ENCODE data around the gene DUSP18.
"Not testable (repeated sequence)": the region's sequence is repeated elsewhere in the genome, so short reads cannot be mapped to it uniquely, and the experiment has no call there.

Gene DUSP18

DNA sequence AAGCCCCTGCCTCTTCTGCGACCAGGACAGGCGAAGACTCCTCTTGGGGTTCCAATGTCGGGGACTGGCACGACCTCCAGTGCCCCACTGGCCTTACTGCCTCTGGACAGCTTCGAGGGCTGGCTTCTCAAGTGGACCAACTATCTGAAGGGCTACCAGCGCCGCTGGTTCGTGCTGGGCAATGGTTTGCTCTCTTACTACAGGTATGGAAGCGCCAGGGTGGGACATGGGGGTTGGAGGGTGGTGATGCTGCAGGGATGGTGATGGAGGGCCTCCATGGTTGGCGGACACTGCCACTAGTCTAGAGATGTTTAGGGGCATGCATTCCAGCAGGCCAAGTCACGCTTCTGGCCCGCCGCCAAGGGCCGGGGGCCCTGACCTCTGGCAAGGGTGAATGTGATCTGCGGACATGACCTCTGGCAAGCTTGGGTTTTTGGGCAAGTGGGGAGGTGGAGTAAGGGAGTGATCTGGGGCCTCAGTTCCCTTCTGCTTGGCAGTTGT is 27.7 kb upstream of the DUSP18 start:
- H3K4me3 ChIP-seq (ENCODE audit: low read depth, low read length): peak overlapping the region; percentile 82
- H3K9ac ChIP-seq (ENCODE audit: low read length): peak overlapping the region; percentile 7
- no peak overlapping the region for H3K27ac ChIP-seq (ENCODE audit: low read depth, low read length)

DNA sequence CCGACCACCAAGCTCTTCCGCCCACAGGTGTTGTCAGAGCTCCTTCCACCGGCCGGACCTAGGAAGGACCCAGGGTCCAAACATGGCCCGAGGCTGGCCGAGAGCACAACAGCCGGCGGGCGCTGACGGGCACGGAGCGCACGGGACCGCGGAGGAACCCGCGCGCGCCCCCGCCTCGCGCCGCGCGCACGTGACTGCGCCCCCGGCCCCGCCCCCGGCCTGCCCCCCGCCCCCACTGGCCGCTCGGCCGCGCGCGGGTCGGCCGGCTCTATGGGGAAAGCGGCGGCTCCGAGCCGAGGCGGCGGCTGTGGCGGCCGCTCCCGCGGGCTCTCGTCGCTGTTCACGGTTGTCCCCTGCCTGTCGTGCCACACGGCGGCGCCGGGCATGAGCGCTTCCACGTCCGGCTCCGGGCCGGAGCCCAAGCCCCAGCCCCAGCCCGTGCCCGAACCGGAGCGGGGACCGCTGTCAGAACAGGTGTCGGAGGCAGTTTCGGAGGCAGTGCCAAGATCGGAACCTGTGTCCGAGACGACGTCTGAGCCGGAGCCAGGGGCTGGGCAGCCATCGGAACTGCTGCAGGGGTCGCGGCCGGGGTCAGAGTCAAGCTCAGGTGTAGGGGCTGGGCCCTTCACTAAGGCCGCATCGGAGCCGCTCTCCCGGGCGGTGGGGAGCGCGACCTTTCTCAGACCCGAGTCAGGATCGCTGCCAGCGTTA is 27.1 kb upstream of the DUSP18 start, which contains the start of gene OSBP2:
Gene OSBP2, plus strand, starts transcription at position 235 of the 711 bp plus-strand sequence. Its CDS starts 36 bp downstream, at position 271.
- no peaks in the 10 kb centered on the region for H3K9me3 ChIP-seq (ENCODE audit: control insufficient read depth, insufficient read depth, low read depth, low read length)
- H3K4me1 ChIP-seq (ENCODE audit: control insufficient read depth, insufficient read depth, low read length): peaks cover 6% of the 10 kb centered on the region
- H3K4me3 ChIP-seq (ENCODE audit: low read depth, low read length): peak within 1 kb of the TSS; percentile 89
- H3K9ac ChIP-seq (ENCODE audit: low read length): peak within 1 kb of the TSS; percentile 79
- peaks cover 29% of the 10 kb centered on the region for H3K27me3 ChIP-seq (ENCODE audit: control insufficient read depth, insufficient read depth, low read length)
- peak within 1 kb of the TSS; percentile 59; the same call in 1 of the 2 replicates for H3K27ac ChIP-seq (ENCODE audit: low read depth, low read length)
- no peaks in the 10 kb centered on the region for H3K36me3 ChIP-seq (ENCODE audit: control insufficient read depth, insufficient read depth, low read length)

More for the DNA sequence above, 27.7 kb upstream of the DUSP18 start:
- Histone ChIP-seq H3K4me1 (ENCODE audit: control insufficient read depth, insufficient read depth, low read length) (peaks cover 6% of the 10 kb centered on the region), H3K27me3 (ENCODE audit: control insufficient read depth, insufficient read depth, low read length) (peaks cover 29% of the 10 kb centered on the region), H3K9me3 (ENCODE audit: control insufficient read depth, insufficient read depth, low read depth, low read length) (no peaks in the 10 kb centered on the region), H3K36me3 (ENCODE audit: control insufficient read depth, insufficient read depth, low read length) (no peaks in the 10 kb centered on the region)

- peak overlapping the region; percentile 79 for H3K9ac ChIP-seq (ENCODE audit: low read length)
Observed at GRCh38 chr22:30694171-30694639, 26.5 kb upstream of the DUSP18 start.

GRCh38 chr22:30691204-30691603 is 23.5 kb upstream of the DUSP18 start:
- no peaks in the 10 kb centered on the region for H3K36me3 ChIP-seq (ENCODE audit: control insufficient read depth, insufficient read depth, low read length)
- peaks cover 6% of the 10 kb centered on the region for H3K4me1 ChIP-seq (ENCODE audit: control insufficient read depth, insufficient read depth, low read length)
- no peaks in the 10 kb centered on the region for H3K9me3 ChIP-seq (ENCODE audit: control insufficient read depth, insufficient read depth, low read depth, low read length)
- no peak overlapping the region for H3K4me3 ChIP-seq (ENCODE audit: low read depth, low read length)
- peaks cover 20% of the 10 kb centered on the region for H3K27me3 ChIP-seq (ENCODE audit: control insufficient read depth, insufficient read depth, low read length)
- no peak overlapping the region for H3K9ac ChIP-seq (ENCODE audit: low read length)
- no peak overlapping the region for H3K27ac ChIP-seq (ENCODE audit: low read depth, low read length)

More at GRCh38 chr22:30694171-30694639, 26.5 kb upstream of the DUSP18 start:
- H3K9me3 ChIP-seq (ENCODE audit: control insufficient read depth, insufficient read depth, low read depth, low read length): no peaks in the 10 kb centered on the region
- peak overlapping the region; percentile 89 for H3K4me3 ChIP-seq (ENCODE audit: low read depth, low read length)
- peak overlapping the region; percentile 59; the same call in 1 of the 2 replicates for H3K27ac ChIP-seq (ENCODE audit: low read depth, low read length)
- H3K4me1 ChIP-seq (ENCODE audit: control insufficient read depth, insufficient read depth, low read length): peaks cover 6% of the 10 kb centered on the region
- H3K27me3 ChIP-seq (ENCODE audit: control insufficient read depth, insufficient read depth, low read length): peaks cover 29% of the 10 kb centered on the region
- no peaks in the 10 kb centered on the region for H3K36me3 ChIP-seq (ENCODE audit: control insufficient read depth, insufficient read depth, low read length)

DNA sequence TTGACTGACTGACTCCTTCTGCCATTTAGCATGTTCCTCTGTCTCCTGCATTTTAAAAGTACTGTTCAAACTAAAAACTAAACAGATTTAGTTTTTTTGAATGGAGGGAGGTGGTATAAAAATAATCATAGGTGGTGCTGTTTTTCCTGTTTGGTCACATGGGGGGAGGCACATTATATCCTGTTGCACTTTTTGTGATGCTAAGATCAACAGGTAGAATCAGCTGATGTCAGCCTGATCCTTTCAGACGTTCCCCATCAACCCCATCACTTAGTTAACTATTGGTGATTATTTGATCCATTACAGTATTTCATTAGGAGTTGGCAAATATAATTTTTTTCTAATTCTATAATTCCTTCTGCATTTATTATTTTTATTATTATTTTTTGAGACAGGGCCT is 21.9 kb upstream of the DUSP18 start:
- H3K4me3 ChIP-seq (ENCODE audit: low read depth, low read length): no peak overlapping the region
- H3K9ac ChIP-seq (ENCODE audit: low read length): no peak overlapping the region
- peaks cover 6% of the 10 kb centered on the region; the same call in 1 of the 2 replicates for H3K27me3 ChIP-seq (ENCODE audit: control insufficient read depth, insufficient read depth, low read length)
- no peaks in the 10 kb centered on the region for H3K9me3 ChIP-seq (ENCODE audit: control insufficient read depth, insufficient read depth, low read depth, low read length)
- no peaks in the 10 kb centered on the region for H3K4me1 ChIP-seq (ENCODE audit: control insufficient read depth, insufficient read depth, low read length)
- no peaks in the 10 kb centered on the region for H3K36me3 ChIP-seq (ENCODE audit: control insufficient read depth, insufficient read depth, low read length)
- no peak overlapping the region for H3K27ac ChIP-seq (ENCODE audit: low read depth, low read length)

DNA sequence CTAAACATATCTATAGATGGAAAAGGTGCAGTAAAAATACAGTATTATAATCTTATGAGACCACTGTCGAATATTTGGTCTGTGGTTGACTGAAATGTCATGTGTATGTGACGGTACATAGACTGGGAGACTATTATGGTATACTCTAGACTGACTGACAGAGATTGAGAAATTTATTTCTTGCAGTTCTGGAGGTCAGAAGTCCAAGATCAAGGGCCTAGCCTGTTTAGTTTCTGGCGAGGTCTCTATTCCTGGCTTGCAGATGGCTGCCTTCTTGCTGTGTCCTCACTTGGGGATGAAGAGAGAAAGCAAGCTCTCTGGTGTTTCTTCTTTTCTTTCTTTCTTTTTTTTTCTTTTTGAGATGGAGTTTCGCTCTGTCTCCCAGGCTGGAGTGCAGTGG is 19.7 kb upstream of the DUSP18 start:
- no peak overlapping the region for H3K4me3 ChIP-seq (ENCODE audit: low read depth, low read length)

GRCh38 chr22:30685178-30685577 is 17.5 kb upstream of the DUSP18 start:
- Histone ChIP-seq H3K9ac (ENCODE audit: low read length) (no peak overlapping the region), H3K36me3 (ENCODE audit: control insufficient read depth, insufficient read depth, low read length) (no peaks in the 10 kb centered on the region), H3K9me3 (ENCODE audit: control insufficient read depth, insufficient read depth, low read depth, low read length) (no peaks in the 10 kb centered on the region), H3K4me3 (ENCODE audit: low read depth, low read length) (no peak overlapping the region), H3K27me3 (ENCODE audit: control insufficient read depth, insufficient read depth, low read length) (no peaks in the 10 kb centered on the region), H3K4me1 (ENCODE audit: control insufficient read depth, insufficient read depth, low read length) (0 out of 2 replicates have a peak, but pooled peaks cover 5% of the 10 kb centered on the region), H3K27ac (ENCODE audit: low read depth, low read length) (no peak overlapping the region)

More for the DNA sequence above, 19.7 kb upstream of the DUSP18 start:
- Histone ChIP-seq H3K27ac (ENCODE audit: low read depth, low read length) (no peak overlapping the region), H3K9ac (ENCODE audit: low read length) (no peak overlapping the region), H3K36me3 (ENCODE audit: control insufficient read depth, insufficient read depth, low read length) (no peaks in the 10 kb centered on the region), H3K4me1 (ENCODE audit: control insufficient read depth, insufficient read depth, low read length) (no peaks in the 10 kb centered on the region), H3K9me3 (ENCODE audit: control insufficient read depth, insufficient read depth, low read depth, low read length) (no peaks in the 10 kb centered on the region), H3K27me3 (ENCODE audit: control insufficient read depth, insufficient read depth, low read length) (no peaks in the 10 kb centered on the region)

DNA sequence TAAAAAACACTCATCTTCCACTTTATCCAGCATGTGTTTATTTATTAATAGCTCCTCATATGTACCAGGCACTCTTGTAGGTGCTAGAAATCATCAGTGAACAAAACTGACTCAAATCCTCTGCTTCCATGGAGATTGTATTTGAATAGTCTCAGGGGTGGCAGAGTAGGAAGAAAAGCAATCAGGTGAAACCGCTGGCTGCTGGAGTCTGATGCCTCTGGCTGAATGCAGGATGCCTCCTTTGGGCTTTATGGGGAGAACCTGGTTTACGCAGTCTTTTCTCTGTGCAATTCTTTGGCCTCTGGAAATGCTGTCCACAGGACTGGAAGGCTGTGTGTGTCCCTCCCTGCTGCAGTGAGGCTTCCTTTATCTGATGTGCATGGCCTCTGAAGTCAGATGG is 14.2 kb upstream of the DUSP18 start:
- Histone ChIP-seq H3K36me3 (ENCODE audit: control insufficient read depth, insufficient read depth, low read length) (no peaks in the 10 kb centered on the region), H3K27me3 (ENCODE audit: control insufficient read depth, insufficient read depth, low read length) (peaks cover 2% of the 10 kb centered on the region; the same call in 1 of the 2 replicates), H3K4me1 (ENCODE audit: control insufficient read depth, insufficient read depth, low read length) (0 out of 2 replicates have a peak, but pooled peaks cover 5% of the 10 kb centered on the region), H3K9ac (ENCODE audit: low read length) (no peak overlapping the region), H3K9me3 (ENCODE audit: control insufficient read depth, insufficient read depth, low read depth, low read length) (no peaks in the 10 kb centered on the region), H3K27ac (ENCODE audit: low read depth, low read length) (no peak overlapping the region), H3K4me3 (ENCODE audit: low read depth, low read length) (no peak overlapping the region)

GRCh38 chr22:30680991-30681770 is 13.5 kb upstream of the DUSP18 start:
- H3K36me3 ChIP-seq (ENCODE audit: control insufficient read depth, insufficient read depth, low read length): no peaks in the 10 kb centered on the region
- no peak overlapping the region for H3K4me3 ChIP-seq (ENCODE audit: low read depth, low read length)
- no peak overlapping the region for H3K27ac ChIP-seq (ENCODE audit: low read depth, low read length)
- peaks cover 2% of the 10 kb centered on the region; the same call in 1 of the 2 replicates for H3K27me3 ChIP-seq (ENCODE audit: control insufficient read depth, insufficient read depth, low read length)
- H3K4me1 ChIP-seq (ENCODE audit: control insufficient read depth, insufficient read depth, low read length): 0 out of 2 replicates have a peak, but pooled peaks cover 5% of the 10 kb centered on the region
- no peaks in the 10 kb centered on the region for H3K9me3 ChIP-seq (ENCODE audit: control insufficient read depth, insufficient read depth, low read depth, low read length)
- no peak overlapping the region for H3K9ac ChIP-seq (ENCODE audit: low read length)

GRCh38 chr22:30679895-30680690 is 12.4 kb upstream of the DUSP18 start:
- not testable (repeated sequence) for H3K9me3 ChIP-seq (ENCODE audit: control insufficient read depth, insufficient read depth, low read depth, low read length); H3K27ac ChIP-seq (ENCODE audit: low read depth, low read length); H3K4me1 ChIP-seq (ENCODE audit: control insufficient read depth, insufficient read depth, low read length); H3K27me3 ChIP-seq (ENCODE audit: control insufficient read depth, insufficient read depth, low read length); H3K36me3 ChIP-seq (ENCODE audit: control insufficient read depth, insufficient read depth, low read length); H3K4me3 ChIP-seq (ENCODE audit: low read depth, low read length); H3K9ac ChIP-seq (ENCODE audit: low read length)

Measured in HUES6 (cell line).